Measurements from ENCODE around the gene FKBP2.

Gene FKBP2

DNA sequence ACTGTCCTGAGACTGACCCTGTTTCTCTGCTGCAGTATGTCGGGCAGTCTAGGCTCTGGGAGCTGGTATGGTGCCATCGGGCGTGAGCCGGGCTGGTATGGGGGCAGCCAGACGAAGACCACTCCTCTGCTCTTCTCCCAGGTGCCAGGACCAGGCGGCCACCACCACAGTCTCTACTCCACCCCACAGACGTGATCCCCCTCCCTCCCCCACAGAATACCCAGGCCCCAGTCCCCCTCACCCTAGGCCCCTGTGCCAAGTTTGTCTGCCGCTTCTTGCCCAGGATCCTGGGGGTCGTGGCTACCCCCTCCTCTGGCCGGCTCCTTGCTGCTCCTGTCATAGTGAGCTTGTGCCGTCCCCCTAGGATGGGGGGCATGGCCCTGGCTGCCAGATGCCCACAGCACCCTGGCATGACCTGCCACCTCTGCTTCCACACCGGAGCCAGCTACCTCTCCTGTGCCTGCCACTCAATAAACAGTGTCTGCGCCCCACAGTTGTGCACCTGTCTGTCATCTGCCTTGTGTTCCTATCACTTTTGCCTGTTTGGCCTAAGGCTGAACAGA, 48.2 kb downstream of the FKBP2 start:
- DNase-seq, result no peak
- peaks cover 23% of the 10 kb centered on the region for H3K4me1 Mint-ChIP-seq
- CTCF ChIA-PET, result interaction anchor here (0.9 to 5.9 kb wide), 2 partner anchors 14 to 17 kb away, joined by 3 to 50 read pairs; partner anchors contain the start of gene CATSPERZ
- H3K9me3 Mint-ChIP-seq, result no peaks in the 10 kb centered on the region
- peaks cover 56% of the 10 kb centered on the region for H3K27me3 Mint-ChIP-seq
- H3K36me3 Mint-ChIP-seq, result peaks cover 7% of the 10 kb centered on the region
- H3K27ac Mint-ChIP-seq, result no peak overlapping the region
- no peak overlapping the region for H3K4me3 Mint-ChIP-seq

GRCh38 chr11:64290352-64291261, 49.7 kb downstream of the FKBP2 start:
- CTCF ChIA-PET, result interaction anchor here (0.7 to 5.9 kb wide), 2 partner anchors 12 to 86 kb away, joined by 3 to 50 read pairs; partner anchors contain the start of gene CATSPERZ
- DNase-seq, result no peak
- Mint-ChIP-seq H3K27me3 (peaks cover 71% of the 10 kb centered on the region), H3K4me3 (no peak overlapping the region), H3K27ac (no peak overlapping the region), H3K9me3 (no peaks in the 10 kb centered on the region), H3K36me3 (peaks cover 7% of the 10 kb centered on the region), H3K4me1 (peaks cover 21% of the 10 kb centered on the region)

DNA sequence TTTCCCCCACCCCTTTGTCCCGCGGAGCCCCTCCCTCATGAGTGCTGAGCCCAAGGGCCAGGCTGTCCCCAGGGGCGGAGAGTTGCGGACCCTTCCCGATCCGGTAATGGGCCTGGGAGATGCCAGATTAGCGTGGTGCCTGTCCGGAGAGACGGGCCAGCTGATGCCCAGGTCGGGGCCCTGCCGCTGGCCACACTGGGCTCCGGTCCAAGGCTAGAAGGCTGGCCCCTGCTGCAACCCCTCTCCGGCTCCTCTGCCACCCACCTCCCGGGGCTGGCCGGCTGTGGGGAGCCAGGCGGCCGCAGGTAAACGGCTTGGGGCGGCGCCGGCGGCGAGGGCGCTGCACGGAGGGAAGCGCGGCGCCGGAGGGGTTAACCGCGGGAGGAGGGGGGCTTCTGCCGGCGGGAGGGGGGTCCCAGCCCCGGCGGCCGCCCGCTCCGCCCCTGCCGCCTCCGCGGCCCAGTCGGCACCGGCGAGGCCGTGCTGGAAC, 50.4 kb downstream of the FKBP2 start, which contains the start of gene KCNK4:
Gene KCNK4, plus strand, starts transcription at position 41 of the 490 bp plus-strand sequence. CDS start 1,717 bp downstream, outside the sequence.
- peaks cover 19% of the 10 kb centered on the region for H3K4me1 Mint-ChIP-seq
- H3K36me3 Mint-ChIP-seq, result peaks cover 7% of the 10 kb centered on the region
- H3K27ac Mint-ChIP-seq, result no peak within 1 kb of the TSS
- H3K9me3 Mint-ChIP-seq, result no peaks in the 10 kb centered on the region
- no peak within 1 kb of the TSS for H3K4me3 Mint-ChIP-seq
- no peak for DNase-seq
- CTCF ChIA-PET, result interaction anchor here (5.9 kb wide), 1 partner anchor 11 kb away, joined by 50 read pairs; the partner anchor contains the start of gene CATSPERZ
- peaks cover 78% of the 10 kb centered on the region for H3K27me3 Mint-ChIP-seq

DNA sequence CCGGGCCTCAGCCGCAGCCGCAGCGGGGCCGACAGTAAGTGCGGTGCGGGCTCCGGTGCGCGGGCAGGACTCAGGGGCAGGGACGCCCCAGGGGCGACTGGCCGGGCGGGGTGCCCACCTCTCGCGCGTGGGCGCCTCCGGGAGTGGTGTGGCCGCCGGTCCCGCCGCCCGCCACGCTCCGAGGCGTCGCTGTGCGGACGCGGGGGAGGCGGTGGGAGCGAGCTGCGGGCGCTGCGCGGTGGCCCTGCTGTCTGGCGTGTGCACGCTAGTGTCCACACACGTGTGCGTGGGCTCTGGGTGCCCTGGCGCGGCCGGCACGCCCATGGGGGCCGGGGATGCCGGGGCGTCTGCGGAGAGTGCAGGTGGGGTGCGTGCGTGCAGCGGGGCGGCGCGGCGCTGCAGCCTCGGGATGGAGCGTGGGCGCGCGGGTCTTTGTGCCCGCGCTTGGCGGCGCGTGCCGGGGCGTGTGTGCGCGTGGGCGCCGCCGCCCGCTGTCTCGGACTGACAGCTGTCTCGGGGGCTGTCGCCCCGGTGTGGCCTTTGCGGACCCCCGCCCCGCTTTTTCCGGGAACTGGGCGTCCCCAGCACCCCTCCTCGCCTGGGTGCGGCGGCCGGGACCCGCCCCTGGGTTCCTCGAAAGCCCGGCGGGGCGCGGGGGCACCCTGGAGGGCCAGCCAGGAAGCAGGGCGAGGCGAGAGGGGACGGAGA, 51.0 kb downstream of the FKBP2 start:
- H3K4me3 Mint-ChIP-seq, result no peak overlapping the region
- H3K27me3 Mint-ChIP-seq, result peaks cover 84% of the 10 kb centered on the region
- peak; percentile 37 for DNase-seq
- no peaks in the 10 kb centered on the region for H3K9me3 Mint-ChIP-seq
- H3K4me1 Mint-ChIP-seq, result peaks cover 13% of the 10 kb centered on the region
- CTCF ChIA-PET, result interaction anchor here (1.0 to 5.9 kb wide), 3 partner anchors 11 to 88 kb away, joined by 3 to 50 read pairs (median 17); partner anchors contain the start of genes CATSPERZ and ESRRA
- H3K27ac Mint-ChIP-seq, result no peak overlapping the region
- peaks cover 7% of the 10 kb centered on the region for H3K36me3 Mint-ChIP-seq

DNA sequence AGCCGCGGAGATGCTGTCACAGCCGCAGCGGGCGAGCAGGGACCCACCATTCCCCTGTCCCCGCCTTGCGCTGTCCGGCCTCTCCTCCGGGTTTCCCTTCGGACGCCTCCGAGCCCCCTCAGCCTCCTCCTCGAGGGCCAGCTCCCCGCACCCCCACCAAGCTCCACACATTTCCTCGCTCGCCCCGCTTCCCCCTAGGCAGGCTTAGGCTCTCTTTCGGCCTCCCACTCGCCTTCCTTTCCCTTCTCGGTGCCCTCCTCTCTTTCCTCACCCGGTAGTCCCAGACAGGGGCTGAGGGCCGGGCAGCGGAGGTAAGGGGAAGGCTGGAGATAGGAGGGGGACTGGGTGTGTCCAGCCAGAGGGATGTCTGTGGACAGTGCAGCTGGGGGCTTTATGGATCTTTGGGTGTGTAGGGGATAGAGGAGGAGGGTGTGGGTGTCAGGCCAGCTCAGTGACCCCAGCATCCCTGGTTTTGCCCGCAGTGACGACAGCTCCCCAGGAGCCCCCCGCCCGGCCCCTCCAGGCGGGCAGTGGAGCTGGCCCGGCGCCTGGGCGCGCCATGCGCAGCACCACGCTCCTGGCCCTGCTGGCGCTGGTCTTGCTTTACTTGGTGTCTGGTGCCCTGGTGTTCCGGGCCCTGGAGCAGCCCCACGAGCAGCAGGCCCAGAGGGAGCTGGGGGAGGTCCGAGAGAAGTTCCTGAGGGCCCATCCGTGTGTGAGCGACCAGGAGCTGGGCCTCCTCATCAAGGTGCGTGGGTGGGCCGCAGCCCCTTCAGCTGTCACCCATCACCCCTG, 51.8 kb downstream of the FKBP2 start:
- Mint-ChIP-seq H3K4me3 (peak overlapping the region; percentile 21), H3K36me3 (peaks cover 7% of the 10 kb centered on the region), H3K27me3 (peaks cover 92% of the 10 kb centered on the region), H3K4me1 (peaks cover 9% of the 10 kb centered on the region), H3K27ac (no peak overlapping the region), H3K9me3 (no peaks in the 10 kb centered on the region)
- no peak for DNase-seq
- CTCF ChIA-PET, result interaction anchor here (1.0 to 2.0 kb wide), 2 partner anchors 11 to 88 kb away, joined by 3 to 17 read pairs; partner anchors contain the start of gene ESRRA
